SH-SY5Y (cell line): Measurements from ENCODE around the gene CPT1C.

ENCODE experiments used
- GATA2 ChIP-seq: IDR thresholded peaks from 2 replicates; pipeline ENCODE4 v1.6.1; 2011; ENCODE audit warnings: mild to moderate bottlenecking, low read depth, low read length
- GATA3 ChIP-seq: IDR thresholded peaks from 2 replicates; pipeline ENCODE4 v1.6.1; 2011; ENCODE audit warnings: low read depth, mild to moderate bottlenecking, low read length, moderate library complexity

DNA sequence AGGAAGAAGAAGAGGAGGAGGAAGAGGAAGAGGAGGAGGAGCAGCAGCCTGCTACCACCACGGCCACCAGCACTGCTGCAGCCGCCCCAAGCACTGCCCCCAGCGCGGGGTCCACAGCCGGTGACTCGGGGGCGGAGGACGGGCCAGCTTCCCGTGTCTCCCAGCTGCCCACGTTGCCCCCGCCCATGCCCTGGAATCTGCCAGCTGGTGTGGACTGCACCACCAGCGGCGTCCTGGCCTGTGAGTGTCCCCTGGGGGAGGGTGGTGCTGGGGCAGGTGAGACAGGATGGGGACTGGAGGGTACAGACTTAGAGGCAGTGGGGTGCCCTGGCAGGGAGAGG is 37.5 kb upstream of the CPT1C start:
- TF ChIP-seq GATA2 = no peak
- TF ChIP-seq GATA3 = no peak
